Erythroblast (primary cell): Measurements from ENCODE around the gene HPCAL1.
A peak's percentile ranks its signal among the peaks of the same experiment; 100 is the strongest.

Experiments used
- DNase-seq, 2 experiments: peaks; one replicate each; lab custom pipeline; 2025; lab: John Stamatoyannopoulos, UW
- GATA1 ChIP-seq: IDR thresholded peaks from 2 replicates; pipeline ENCODE4 v1.6.1; 2011; ENCODE audit warnings: low read depth, mild to moderate bottlenecking, control low read depth, low read length, moderate library complexity
- POLR2A ChIP-seq: IDR thresholded peaks from 2 replicates; pipeline ENCODE4 v1.6.1; 2011; ENCODE audit warnings: mild to moderate bottlenecking, low read length

The HPCAL1 gene

DNA sequence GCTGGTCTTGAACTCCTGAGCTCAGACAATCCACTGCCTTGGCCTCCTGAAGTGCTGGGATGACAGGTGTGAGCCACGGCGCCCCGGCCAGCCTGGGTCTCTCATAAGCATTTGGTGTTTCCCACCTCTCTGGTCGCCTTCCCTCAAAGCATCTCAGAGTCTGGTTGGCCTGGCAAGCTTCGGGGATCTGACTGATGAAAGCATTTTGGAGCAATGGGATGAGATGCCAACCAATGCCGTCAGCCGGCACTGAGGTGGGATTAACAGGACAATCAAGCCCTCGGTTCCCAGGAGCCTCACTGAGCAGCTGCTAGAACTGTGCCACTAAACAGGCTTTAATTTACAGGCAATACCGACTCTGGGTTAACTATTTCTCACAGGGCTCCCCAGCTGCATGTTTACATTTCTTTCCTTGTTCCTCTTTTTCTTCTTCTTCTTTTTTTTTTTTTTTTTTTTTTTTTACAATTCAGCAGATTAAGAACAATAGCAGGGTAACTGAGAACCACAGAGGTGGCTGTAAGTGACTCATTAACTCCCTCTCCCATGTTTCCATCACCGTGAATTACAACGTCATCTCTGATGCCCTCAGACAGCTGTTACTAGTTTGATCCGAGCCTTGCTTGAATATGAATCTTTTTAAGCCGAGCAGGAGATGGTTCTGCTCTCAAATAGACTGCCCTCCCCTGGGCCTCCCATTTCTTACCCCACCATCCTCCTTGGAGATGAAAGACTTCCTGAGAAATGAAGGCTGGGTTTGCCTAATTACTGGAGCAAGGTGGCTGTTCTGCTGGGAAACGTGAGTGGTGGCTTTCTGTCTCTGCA lies 107.5 kb downstream of the HPCAL1 start:
- no peak for DNase-seq
- TF ChIP-seq GATA1 (no peak), POLR2A (no peak)

DNA sequence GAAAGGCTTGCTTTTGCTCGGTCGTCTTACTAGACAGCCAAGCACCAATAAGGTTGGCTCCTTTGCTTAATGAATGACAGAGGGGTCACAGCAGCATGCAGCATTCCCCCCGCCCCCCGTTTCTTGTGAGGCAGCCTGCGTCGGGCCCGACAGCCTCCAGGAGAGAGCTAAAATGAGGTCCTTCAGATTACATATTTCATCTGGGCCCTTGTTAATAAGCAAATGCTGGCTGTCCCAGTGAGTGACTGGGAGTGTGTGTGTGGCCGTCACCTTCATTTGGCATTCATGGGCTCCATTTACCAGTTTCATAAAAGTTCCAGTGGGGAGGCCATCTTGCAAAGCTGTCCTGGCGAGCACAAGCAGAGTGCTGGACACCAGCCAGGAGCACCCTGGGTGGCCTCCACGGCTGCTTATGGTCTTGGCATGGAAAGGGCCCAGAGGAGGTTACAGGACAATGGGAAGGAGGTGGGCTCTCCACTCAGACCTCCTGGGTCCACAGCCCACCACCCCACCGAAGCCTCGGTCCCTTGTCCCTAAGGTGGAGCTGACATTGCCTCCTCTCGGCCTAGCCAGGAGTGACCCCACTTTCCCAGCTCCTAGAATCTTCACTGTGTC lies 108.2 kb downstream of the HPCAL1 start:
- TF ChIP-seq POLR2A (no peak), GATA1 (no peak)
- DNase-seq, result no peak

DNA sequence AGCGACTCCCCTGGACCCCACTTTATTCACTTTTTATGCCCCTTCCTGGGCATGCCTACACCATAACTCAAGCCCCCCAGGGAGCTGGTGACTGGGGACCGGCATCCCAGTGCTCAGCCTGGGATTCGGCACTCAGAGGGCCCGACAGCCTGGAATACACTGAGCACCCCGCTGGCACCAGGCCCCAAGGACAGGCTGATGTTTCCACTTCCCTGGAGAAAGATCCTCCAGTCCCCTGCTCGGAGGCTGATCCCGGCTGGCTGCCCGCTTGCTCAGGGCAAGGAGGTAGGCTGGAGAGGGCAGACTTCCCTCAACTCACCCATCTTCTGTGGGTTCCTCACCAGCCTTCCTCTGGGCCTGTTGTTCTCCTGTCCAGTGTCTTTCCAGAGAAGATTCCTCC lies 108.9 kb downstream of the HPCAL1 start:
- TF ChIP-seq POLR2A (no peak), GATA1 (no peak)
- no peak for DNase-seq

DNA sequence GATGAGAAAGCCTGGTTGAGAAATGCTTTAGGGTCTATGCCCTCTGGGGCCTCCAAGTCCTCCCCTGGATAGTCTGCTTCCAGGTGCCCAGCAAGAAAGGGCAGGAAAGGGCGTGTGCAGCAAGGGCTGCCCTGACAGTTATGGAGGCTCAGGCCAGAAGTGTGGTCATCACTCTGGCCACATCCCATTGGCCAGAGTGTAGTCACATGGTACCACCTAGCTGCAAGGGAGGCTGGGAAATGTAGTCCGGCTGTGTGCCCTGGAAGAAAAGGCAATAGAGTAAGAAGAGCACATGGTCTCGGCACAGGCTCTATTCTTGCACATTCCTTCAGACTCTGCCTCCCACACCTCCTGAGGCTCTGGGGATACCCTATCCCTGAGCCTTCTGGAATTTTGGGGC lies 109.7 kb downstream of the HPCAL1 start:
- peak; percentile 49 to 63 for DNase-seq
- TF ChIP-seq GATA1 (no peak), POLR2A (no peak)

DNA sequence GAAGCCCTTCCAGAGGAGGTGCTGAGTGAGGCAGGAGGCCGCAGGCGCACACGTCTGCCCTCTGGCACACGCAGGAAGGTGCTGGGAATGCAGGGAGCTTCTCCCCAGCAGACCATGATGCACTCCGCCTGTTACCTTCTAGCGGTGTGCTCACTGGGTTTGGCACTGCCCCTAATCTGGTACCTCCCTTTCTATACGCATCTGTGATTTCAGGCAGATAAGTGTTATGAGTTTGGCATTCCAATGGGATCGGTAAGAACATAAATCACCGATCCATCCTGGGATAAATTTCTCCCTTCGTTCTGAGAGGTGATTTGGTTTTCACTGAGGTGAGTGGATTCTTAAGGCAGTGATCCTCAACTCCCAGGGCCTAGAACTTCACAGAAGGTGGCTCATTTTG lies 110.8 kb downstream of the HPCAL1 start:
- TF ChIP-seq GATA1, result no peak
- TF ChIP-seq POLR2A, result no peak
- DNase-seq, result no peak

DNA sequence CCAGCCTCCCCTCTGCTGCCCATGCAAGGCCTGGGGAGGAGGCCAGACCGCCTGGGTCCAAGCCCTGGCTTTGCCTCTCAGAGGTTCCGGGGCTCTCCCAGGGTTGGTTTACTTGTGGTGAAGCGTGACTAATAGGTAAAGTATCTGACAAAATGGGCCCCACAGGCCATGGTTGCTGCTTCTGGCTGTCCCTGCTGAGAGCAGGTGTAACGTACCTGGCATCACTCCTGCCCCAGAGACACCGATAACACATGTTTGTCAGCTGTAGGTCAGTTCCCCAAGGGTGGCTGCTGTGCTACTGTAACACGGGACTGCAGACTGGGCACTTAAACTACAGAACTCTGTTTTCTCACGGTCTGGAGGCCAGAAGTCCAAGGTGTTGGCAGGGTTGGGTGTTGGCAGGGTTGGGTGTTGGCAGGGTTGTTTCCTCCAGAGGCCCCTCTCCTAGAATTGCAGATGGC lies 111.3 kb downstream of the HPCAL1 start:
- DNase-seq, result no peak
- TF ChIP-seq POLR2A (no peak), GATA1 (no peak)

DNA sequence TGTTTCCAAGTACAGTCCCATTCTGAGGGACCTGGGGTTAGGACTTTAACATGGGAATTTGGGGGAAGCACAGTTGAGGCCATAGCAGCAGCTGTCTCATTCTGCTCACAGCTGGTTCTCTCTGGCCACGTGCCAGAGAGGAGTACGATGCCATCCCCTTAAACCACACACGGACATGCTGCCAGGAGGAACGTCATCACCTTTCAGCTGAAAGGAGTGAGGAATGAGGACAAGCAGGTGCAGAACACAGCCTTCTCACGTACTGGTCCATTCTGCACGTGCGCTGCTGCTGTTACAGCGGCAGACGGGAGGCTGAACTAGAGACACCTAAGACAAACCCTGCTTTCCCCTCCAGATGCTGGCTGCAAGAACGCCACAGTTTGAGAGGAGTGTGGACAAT lies 111.9 kb downstream of the HPCAL1 start:
- TF ChIP-seq GATA1 (no peak), POLR2A (no peak)
- no peak for DNase-seq

DNA sequence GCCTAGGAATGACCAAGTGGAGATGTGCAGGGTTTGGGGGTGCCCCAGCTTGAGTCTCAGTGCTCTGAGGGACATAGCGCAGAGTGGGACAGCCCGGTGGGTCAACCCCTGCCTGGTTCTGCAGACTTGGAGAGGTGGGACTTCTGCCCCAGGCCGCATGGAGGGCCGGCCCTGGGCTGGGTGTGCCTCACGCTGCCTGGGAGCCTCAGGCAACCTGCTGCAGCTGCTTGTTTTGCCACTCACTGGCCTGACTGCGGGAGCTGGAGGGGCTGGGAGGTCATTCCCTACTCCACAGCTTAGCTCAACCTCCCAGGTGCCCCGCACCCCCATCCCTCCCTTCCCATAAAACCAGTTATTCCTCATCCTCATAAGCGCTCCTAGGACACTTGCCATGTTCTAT lies 112.3 kb downstream of the HPCAL1 start:
- DNase-seq, result no peak

DNA sequence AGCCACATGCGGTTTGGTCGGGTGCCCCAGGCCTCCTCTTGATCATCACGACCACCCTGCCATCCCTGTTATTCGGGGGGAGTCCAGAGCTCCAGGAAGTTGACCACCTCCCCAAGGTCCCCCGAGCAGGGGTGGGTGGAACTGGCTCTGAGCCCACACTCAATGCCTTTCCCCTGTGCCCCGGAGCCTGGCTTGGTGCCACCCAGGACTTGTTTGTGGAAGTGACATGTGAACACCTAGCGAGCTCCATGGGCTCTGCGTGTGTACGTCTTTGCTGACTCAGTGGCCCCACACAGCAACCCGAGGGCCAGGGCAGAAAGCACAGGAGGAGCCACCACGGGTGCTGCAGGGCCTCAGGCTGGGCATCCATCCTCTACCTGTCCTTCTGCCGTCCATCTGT lies 112.9 kb downstream of the HPCAL1 start:
- DNase-seq, result no peak
- TF ChIP-seq POLR2A (no peak), GATA1 (no peak)

More for the DNA sequence above, 112.3 kb downstream of the HPCAL1 start:
- TF ChIP-seq GATA1, result no peak
- no peak for TF ChIP-seq POLR2A

DNA sequence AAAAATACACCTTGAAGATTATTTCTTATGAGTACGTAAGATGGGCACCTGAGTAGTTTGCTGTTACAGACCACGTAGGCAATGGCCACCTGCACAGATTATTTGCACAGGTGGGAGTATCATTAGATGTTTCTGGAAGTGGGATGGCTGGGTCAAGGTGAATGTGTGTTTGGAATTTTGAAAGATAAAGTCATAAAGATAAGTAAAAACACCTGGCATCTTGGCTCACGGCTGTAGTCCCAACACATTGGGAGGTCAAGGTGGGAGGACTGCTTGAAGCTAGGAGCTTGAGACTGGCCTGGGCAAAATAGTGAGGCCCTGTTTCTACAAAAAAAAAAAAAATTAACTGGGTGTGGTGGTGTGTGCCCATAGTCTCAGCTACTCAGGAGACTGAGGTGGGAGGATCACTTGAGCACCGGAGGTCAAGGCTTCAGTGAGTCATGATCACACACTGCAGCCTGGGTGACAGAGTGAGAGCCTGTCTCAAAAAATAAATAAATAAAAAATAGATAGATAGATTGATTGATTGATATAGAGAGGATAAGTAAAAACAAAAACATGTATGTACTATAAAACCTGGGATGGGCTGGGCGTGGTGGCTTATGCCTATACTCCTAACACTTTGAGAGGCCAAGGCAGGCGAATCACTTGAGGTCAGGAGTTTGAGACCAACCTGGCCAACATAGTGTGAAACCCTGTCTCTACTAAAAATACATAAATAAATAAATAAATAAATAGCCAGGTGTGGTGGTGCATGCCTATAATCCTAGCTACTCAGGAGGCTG lies 115.0 kb downstream of the HPCAL1 start:
- DNase-seq, result no peak
- TF ChIP-seq POLR2A (no peak), GATA1 (no peak)

DNA sequence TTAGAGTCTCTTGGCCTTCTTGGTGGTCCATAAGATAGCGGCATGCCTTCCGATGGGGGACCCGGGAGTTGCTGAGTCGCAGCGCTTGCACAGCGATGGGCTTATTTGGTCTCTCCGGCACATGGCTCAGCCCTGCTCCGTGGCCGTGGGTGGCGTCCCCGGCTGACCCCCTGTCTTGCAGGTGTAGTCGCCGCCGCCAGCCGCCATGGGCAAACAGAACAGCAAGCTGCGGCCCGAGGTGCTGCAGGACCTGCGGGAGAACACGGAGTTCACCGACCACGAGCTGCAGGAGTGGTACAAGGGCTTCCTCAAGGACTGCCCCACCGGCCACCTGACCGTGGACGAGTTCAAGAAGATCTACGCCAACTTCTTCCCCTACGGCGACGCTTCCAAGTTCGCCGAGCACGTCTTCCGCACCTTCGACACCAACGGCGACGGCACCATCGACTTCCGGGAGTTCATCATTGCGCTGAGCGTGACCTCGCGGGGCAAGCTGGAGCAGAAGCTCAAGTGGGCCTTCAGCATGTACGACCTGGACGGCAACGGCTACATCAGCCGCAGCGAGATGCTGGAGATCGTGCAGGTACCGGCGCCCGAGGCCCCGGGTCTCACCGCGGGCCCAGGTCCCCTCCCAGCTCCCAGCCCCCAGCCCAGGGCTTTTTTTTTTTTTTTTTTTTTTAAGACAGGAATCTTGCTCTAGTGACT lies 117.0 kb downstream of the HPCAL1 start:
- TF ChIP-seq GATA1, result no peak
- no peak for TF ChIP-seq POLR2A

DNA sequence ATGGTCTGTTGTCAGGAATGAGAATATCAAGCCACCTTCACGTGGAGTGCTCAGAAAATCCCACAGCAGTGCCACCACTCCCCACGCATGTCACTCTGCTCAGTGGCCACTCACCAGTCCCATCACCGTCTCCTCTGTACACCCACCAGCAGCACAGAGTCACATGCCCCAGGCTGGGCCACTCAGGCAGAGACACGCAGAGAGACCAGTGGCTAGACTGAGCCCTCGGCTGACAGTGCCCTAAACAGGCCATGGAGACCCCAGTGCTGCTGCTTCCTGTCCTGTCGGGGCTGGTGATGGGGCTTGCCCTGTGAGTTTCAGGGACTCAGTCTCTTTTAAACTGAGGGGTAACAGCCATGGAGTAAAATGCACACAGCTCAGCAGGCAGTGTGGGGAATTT lies 119.5 kb downstream of the HPCAL1 start:
- no peak for TF ChIP-seq POLR2A
- TF ChIP-seq GATA1, result no peak
- no peak for DNase-seq

More for the DNA sequence above, 117.0 kb downstream of the HPCAL1 start:
- no peak for DNase-seq

DNA sequence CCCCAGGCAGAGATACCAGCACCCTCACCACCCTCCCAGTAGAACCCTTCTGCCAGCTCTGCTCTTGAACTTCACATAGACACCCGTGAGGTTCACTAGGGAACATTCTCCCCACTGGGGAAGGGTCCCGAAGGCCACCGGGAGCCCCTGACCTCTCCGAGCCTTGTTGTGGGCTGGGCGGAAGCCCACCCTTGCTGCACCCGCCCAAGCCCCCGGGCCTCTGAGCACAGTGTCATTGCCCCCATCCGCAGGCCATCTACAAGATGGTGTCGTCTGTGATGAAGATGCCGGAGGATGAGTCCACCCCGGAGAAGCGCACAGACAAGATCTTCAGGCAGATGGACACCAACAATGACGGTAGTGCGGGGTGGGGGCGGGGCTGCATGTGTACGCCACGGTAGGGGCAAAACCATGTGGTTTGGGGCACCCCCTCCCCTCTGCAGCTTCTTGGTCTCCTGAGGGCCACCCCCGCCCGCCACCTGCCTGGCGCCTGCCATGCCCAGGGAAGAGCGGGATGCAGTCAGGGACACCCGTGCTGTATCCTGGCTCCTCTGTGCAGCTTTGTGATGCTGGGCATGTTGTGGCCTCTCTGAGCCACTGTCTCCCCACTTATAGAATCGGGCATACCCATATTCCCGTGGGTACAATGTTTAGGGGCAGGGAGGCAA lies 120.2 kb downstream of the HPCAL1 start:
- no peak for DNase-seq
- no peak for TF ChIP-seq GATA1
- TF ChIP-seq POLR2A, result no peak
